Sigmoid colon (tissue), 7 donors: ENCODE data around the gene AP1G2. TPM values are rescaled to one million over a fixed set of nuclear protein-coding genes. Genes with fewer than 3 reads are reported as not detected.

Source experiments
- DNase-seq: peaks from one replicate; pipeline ENCODE4 v3.0.0-alpha.2; 2019
- H3K27ac ChIP-seq, 4 donors: fragments of 200-600 bp; sonication (generic); one replicate each; pipeline ENCODE4 v1.5.1; 2016 to 2019; ENCODE audit warnings: mild to moderate bottlenecking in 1 of 4
- H3K27me3 ChIP-seq, 3 donors: fragments of 200-600 bp; sonication (generic); one replicate each; pipeline ENCODE4 v1.5.1; 2019; ENCODE audit warnings: mild to moderate bottlenecking in 1 of 3
- H3K36me3 ChIP-seq, 4 donors: fragments of 200-600 bp; sonication (generic); one replicate each; pipeline ENCODE4 v1.5.1; 2016 to 2019
- H3K4me1 ChIP-seq, 4 donors: fragments of 200-600 bp; sonication (generic); one replicate each; pipeline ENCODE4 v1.5.1; 2017 to 2019
- H3K4me3 ChIP-seq, 4 donors: fragments of 200-600 bp; sonication (generic); one replicate each; pipeline ENCODE4 v1.5.1; 2017 to 2019; ENCODE audit warnings: mild to moderate bottlenecking in 2 of 4, moderate library complexity in 1 of 4
- H3K9me3 ChIP-seq, 4 donors: fragments of 200-600 bp in 3 of 4; sonication (generic) in 3 of 4; one replicate each; pipeline versions ENCODE4 v1.5.1 to v1.6.1; 2013 to 2019
- EP300 ChIP-seq, 4 donors: sonication (generic); formaldehyde crosslinking; IDR thresholded peaks; one replicate each; pipeline ENCODE4 v1.6.1; 2017; ENCODE audit warnings: antibody characterized with exemption in 4 of 4
- POLR2A ChIP-seq, 2 donors: fragments of 450-650 bp; IDR thresholded peaks; one replicate each; pipeline ENCODE4 v1.6.1; 2016; ENCODE audit warnings: antibody characterized with exemption in 2 of 2, mild to moderate bottlenecking in 2 of 2, moderate library complexity in 2 of 2
- POLR2AphosphoS5 ChIP-seq, 4 donors: sonication (generic); formaldehyde crosslinking; IDR thresholded peaks; one replicate each; pipeline ENCODE4 v1.6.1; 2017; ENCODE audit warnings: antibody characterized with exemption in 4 of 4
- WGBS, 2 donors: extraction: QIAGEN DNeasy Blood & Tissue Kit; methylation state at CpG; one replicate each; pipeline ENCODE4 v1.1.7; 2013; 5-methylcytosine and 5-hydroxymethylcytosine counted together
- intact Hi-C: fragments of 100-400 bp; cut with DNase I; formaldehyde crosslinking; loops from one replicate; pipeline ENCODE4 v1.15.1; 2023
- polyA plus RNA-seq, 3 donors: library from polyadenylated mRNA; stranded (reverse); fragments of 200-250 nt; gene quantifications; one replicate each; pipeline ENCODE4 v1.2.3, GENCODE V29; 2013
- total RNA-seq, 4 donors: library from RNA; depleted of rRNA; stranded (reverse); fragments of >200 nt; gene quantifications; one replicate each; pipeline ENCODE4 v1.1.0, GENCODE V29; 2016
- TF ChIP-seq, protein P1 (sequence below), 4 experiments: fragments of 450-650 bp in 3 of 4; fragments of 200-600 bp in 1 of 4; IDR thresholded peaks; one replicate each; pipeline ENCODE4 v1.5.1; 2016 to 2019; ENCODE audit warnings: antibody characterized with exemption in 4 of 4, mild to moderate bottlenecking in 3 of 4, moderate library complexity in 2 of 4
- donor health status: healthy with polysubstance abuse.
- donor health status: Bipolar disorder and iron deficiency.
- donor health status: healthy.

The AP1G2 gene
- total and polyA plus RNA-seq, 7 donors: 16.4 to 124 (median 33.0) TPM

DNA sequence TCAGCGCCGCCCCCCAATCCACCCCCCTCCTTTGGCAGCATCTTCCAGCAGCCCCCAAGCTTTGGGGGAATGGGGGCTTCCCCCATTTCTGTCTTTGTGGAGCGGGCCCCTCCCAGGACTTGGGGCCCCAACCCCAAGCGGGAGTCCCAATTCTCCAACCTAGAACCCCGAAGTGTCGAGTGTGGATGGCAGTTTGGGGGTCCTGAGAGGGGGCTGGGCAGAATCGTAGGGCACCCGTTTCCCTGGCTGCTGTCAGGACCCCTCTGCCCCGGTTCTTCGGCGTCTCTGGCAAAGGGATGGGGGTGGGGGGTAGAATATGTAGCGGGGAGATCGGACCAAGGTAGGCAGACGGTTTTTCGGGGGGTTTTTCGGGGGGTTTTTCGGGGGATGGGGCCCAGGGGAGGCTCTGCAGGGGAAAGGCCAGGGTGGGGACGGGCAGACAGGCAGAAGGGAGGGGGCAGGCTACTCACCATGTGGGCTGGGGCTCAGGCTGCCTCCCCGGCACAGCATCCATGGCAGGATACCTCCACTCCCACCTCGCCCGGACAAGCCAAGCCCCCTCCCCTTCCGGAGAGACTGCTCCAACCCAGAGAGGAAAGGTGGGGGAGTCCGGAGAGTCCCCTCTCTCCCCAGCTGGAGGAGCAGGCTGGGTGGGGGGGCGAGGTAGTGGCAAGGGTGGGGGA is 10.3 kb upstream of the AP1G2 start:
- no peaks in the 10 kb centered on the region for H3K36me3 ChIP-seq
- peak overlapping the region in 2 of 4 donors; percentile 29 to 31 for H3K4me3 ChIP-seq
- H3K9me3 ChIP-seq: no peaks in the 10 kb centered on the region
- TF ChIP-seq, protein P1, sequence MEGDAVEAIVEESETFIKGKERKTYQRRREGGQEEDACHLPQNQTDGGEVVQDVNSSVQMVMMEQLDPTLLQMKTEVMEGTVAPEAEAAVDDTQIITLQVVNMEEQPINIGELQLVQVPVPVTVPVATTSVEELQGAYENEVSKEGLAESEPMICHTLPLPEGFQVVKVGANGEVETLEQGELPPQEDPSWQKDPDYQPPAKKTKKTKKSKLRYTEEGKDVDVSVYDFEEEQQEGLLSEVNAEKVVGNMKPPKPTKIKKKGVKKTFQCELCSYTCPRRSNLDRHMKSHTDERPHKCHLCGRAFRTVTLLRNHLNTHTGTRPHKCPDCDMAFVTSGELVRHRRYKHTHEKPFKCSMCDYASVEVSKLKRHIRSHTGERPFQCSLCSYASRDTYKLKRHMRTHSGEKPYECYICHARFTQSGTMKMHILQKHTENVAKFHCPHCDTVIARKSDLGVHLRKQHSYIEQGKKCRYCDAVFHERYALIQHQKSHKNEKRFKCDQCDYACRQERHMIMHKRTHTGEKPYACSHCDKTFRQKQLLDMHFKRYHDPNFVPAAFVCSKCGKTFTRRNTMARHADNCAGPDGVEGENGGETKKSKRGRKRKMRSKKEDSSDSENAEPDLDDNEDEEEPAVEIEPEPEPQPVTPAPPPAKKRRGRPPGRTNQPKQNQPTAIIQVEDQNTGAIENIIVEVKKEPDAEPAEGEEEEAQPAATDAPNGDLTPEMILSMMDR (IDR thresholded peaks at IDR 0.05): no peak
- no peak for TF ChIP-seq EP300 (IDR thresholded peaks at IDR 0.05)
- peaks cover 0 to 37% (median 19%) of the 10 kb centered on the region in 4 donors for H3K4me1 ChIP-seq
- peak; percentile 58 for DNase-seq
- peaks cover 30 to 81% (median 60%) of the 10 kb centered on the region in 3 donors for H3K27me3 ChIP-seq
- no peak overlapping the region for H3K27ac ChIP-seq
- intact Hi-C loops: no loop called here
- WGBS, 2 donors: 3 to 9% methylated on average over 24 of the region's 24 CpGs

DNA sequence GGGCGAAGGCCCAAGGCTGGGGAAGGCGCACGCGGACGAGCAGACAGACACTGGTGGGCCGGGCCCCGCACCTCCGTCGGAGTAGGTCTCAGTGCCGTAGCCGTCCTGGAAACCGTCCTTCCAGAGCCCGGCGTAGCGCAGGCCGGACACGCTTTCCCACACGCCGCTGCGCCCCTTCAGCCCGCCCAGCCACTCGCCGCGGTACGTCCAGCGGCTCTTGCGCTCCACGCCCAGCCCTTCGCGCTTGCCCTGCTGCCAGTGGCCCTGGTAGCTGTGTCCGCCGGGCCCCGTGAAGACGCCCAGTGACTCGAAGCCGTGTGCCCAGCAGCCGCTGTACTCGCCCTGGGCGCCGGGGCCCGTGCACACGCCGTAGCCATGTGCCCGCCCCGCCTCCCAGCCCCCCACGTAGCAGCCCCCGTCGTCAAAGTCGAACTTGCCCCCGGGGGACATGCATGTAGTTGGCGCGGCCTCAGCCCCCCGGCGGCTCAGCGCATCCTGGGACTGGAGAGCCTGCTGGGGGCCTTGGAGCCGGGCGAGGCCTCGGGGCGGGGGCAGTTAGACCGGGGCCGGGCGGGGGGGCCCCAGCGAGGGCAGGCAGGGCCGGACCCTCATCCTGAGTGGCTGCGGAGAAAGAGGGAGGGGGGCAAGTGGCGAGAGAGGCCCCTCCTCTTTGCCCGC is 9.6 kb upstream of the AP1G2 start:
- peak; percentile 63 for DNase-seq
- intact Hi-C loops: no loop called here
- Histone ChIP-seq H3K27ac (no peak overlapping the region), H3K9me3 (no peaks in the 10 kb centered on the region), H3K4me1 (peaks cover 0 to 37% (median 19%) of the 10 kb centered on the region in 4 donors), H3K36me3 (no peaks in the 10 kb centered on the region), H3K4me3 (peak overlapping the region in 2 of 4 donors; percentile 29 to 31), H3K27me3 (peaks cover 30 to 85% (median 60%) of the 10 kb centered on the region in 3 donors)
- WGBS, 2 donors: 4 to 5% methylated on average over 67 of the region's 67 CpGs
- TF ChIP-seq POLR2AphosphoS5 (IDR thresholded peaks at IDR 0.05): no peak
- TF ChIP-seq, protein P1 (IDR thresholded peaks at IDR 0.05): no peak

DNA sequence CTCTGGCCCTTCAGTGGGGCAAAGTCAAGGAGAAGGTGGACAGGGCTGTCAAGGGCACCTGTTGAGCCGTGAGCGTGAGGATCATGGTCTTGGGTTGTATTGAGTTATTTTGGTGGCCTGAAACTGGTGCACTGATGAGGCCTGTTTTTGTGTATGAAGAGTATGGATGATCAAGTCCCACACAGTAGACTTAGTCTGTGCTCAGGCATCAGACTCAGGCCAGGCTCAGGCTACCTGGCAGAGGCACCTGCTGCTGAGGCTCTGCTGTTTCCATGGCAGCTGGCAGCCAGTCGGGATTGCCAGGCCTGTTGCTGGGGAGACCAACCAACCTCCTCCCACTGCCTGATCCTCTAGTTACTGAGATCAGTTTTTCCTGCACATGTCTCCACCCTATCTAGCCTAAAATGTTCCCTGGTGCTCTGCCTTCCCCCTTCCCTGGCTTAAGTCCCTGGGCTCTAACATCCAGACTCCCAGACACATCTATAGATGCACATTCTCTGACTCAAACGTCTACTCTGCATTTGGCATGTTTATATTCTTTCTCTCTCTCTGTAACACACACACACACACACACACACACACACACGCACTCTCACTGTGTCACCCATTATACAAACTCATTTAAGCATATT is 5.9 kb upstream of the AP1G2 start:
- TF ChIP-seq EP300 (IDR thresholded peaks at IDR 0.05): no peak
- TF ChIP-seq POLR2A (IDR thresholded peaks at IDR 0.05): no peak
- TF ChIP-seq, protein P1 (IDR thresholded peaks at IDR 0.05): no peak
- TF ChIP-seq POLR2AphosphoS5 (IDR thresholded peaks at IDR 0.05): no peak
- peaks cover 30 to 77% (median 52%) of the 10 kb centered on the region in 3 donors for H3K27me3 ChIP-seq
- H3K27ac ChIP-seq: no peak overlapping the region
- intact Hi-C loops: no loop called here
- peak; percentile 48 for DNase-seq
- no peak overlapping the region for H3K4me3 ChIP-seq
- peaks cover 0 to 30% (median 19%) of the 10 kb centered on the region in 4 donors for H3K4me1 ChIP-seq
- no peaks in the 10 kb centered on the region for H3K9me3 ChIP-seq
- 68 to 79% methylated on average over 5 of the region's 5 CpGs for WGBS, 2 donors
- H3K36me3 ChIP-seq: no peaks in the 10 kb centered on the region

DNA sequence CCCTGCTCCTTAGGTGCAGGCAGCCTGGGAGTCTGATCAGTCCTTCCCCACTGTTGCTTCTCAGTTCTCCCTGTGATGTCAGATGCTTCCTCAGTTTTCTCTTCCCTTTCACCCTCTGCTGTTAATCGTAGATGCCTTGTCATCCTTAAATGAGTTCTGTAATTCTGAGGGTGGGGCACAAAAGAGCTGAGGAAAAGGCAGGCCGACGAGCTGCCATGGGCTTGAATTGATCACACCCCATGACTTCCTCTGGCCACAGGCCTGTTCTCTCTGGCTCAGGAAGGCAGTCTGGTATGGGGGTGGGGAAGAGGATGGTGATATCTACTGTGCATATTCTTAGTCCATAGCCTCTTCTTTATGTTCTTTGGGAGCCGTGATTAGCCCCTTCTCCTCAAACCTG is 5.2 kb upstream of the AP1G2 start:
- intact Hi-C loops: no loop called here
- WGBS, 2 donors: 52 to 68% methylated on average over 4 of the region's 4 CpGs
- peaks cover 0 to 27% (median 21%) of the 10 kb centered on the region in 4 donors for H3K4me1 ChIP-seq
- H3K27ac ChIP-seq: no peak overlapping the region
- H3K9me3 ChIP-seq: no peaks in the 10 kb centered on the region
- no peak overlapping the region for H3K4me3 ChIP-seq
- peaks cover 26 to 71% (median 45%) of the 10 kb centered on the region in 3 donors for H3K27me3 ChIP-seq
- peak; percentile 70 for DNase-seq
- no peaks in the 10 kb centered on the region for H3K36me3 ChIP-seq
- TF ChIP-seq POLR2A (IDR thresholded peaks at IDR 0.05) (no peak), POLR2AphosphoS5 (IDR thresholded peaks at IDR 0.05) (no peak), EP300 (IDR thresholded peaks at IDR 0.05) (no peak)
- TF ChIP-seq, protein P1 (IDR thresholded peaks at IDR 0.05): no peak
